ENCODE results near the gene ONECUT2.

- no peak for TF ChIP-seq POLR2AphosphoS5 (IDR thresholded peaks at IDR 0.05; ENCODE audit: borderline replicate concordance, low read depth, low read length)
- no peak for TF ChIP-seq EZH2 (IDR thresholded peaks at IDR 0.05)
- TF ChIP-seq FOXP2 (optimal IDR thresholded peaks at IDR 0.05; ENCODE audit: control extremely low read depth, extremely low read length, insufficient read depth): no peak
Observed at GRCh38 chr18:57518533-57518932, 83.4 kb downstream of the ONECUT2 start.

Data from SK-N-MC (cell line).